GM18498 (cell line): Measurements from ENCODE around the gene MYO3B.

Source experiments
- ATAC-seq: cut with Tn5 transposase; IDR thresholded peaks from one replicate; pipeline ENCODE4 v1.9.1; 2021; ENCODE audit warnings: mild to moderate bottlenecking, moderate library complexity; ENCODE audit not compliant: unreplicated experiment

The MYO3B gene

DNA sequence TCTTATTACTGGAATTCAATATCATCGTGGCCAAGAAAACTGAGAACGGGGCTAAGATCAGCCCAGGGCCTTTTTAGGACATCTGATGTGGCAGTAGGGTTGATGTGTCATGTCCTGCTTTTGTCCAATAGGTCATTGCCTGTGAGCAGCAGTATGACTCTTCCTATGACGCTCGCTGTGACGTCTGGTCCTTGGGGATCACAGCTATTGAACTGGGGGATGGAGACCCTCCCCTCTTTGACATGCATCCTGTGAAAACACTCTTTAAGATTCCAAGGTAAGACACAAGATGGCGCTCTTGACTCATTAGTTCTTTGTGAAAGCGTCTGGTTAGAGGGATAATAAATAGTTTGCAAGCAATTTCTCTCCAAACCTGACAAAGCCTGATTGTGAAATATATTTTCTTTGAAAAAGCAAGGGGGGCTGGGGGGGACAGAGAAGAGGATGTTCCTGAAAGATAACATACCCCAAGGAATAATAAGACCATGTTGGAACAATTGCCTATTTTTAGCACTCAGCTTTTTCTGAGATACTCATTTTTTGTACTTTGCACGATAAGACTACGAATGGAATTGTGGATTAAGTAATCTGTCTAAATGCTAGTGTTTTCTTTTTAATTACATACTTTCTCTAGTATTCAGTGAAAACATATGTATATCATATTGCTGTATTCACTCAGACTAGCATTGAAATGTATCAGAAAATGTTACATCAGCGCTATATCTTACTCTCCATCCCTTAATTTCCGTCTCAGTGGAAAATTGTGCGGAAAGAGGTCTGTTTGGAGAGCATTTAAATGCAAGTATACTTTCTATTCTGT is 58.1 kb downstream of the MYO3B start:
- ATAC-seq, result no peak

DNA sequence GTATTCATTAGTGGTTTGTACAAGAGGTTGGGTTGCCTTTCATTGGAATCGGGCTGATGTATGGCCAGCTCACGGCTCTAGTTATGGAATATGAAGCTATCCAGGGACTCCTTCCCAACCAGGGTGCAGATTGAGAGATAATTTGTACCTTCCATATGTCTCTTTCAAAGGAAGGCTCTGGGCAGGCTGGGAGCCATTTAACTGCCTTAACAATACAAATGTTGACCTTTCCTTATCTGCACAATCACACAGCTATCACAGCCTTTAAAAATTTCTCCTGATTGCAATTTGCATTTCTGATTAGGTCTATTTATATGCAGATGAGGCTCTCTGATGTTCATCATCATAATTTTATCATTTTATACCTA is 58.7 kb downstream of the MYO3B start:
- ATAC-seq, result no peak

DNA sequence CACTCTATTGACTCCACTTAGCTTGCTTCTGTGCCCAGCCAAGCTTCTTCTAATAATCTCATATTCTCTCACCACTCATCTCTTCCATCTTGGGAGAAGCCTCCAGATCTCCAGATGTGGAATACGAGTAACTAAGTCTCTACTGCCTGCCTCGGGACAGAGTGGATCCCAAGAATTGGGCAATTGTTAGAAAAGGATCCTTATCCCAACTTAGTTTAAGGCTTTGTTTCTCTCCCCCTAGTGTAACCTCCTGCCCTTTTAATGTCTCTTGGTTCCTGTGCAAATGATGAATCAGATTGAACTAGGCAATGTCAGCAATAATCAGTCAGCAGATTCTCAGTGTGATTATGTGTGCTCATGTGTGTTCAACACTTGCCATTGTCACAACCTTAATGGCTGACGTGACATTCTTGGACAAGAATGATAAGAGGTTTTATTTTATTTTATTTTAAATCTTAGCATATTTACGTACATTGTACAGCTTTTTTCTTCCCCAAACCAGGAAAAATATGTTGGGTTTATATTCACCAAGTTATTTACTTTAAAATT is 59.7 kb downstream of the MYO3B start:
- no peak for ATAC-seq

DNA sequence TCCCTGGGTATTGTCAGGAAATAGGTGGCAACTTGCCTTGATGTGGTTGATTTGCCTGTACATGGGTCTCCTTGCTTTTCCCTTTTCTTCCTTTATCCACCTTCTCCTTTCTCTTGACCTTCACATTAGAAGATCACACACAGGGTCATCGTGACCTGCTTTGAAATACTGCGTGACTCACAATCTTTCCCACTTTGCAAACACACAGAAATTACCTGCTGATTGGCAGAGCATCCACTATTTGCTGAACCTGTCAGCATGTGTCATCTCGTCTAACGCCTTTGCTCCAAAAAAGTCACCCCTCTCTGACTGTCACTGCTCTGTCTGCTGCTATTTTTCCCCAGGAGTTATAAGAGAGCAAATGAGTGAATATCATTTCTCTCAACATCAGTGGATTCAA is 60.8 kb downstream of the MYO3B start:
- ATAC-seq, result no peak

DNA sequence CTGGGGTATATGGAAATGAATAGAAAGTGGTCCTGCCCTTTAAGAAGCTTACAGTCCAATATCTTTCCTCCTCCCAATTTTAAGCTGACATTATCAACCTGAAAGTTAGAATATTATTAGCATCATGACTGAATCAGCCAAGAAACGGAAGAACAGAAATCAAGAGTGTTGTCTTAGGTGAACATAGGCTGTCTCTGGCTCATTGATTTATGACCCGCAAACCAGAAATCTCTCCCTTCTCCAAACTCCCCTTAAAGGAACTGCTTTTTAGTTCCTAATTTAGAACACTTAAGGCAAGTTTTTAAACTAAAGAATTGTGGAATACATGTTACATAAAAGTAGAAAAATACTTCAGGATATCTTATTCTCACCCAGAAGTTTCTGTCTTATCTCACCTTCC is 62.7 kb downstream of the MYO3B start:
- no peak for ATAC-seq

DNA sequence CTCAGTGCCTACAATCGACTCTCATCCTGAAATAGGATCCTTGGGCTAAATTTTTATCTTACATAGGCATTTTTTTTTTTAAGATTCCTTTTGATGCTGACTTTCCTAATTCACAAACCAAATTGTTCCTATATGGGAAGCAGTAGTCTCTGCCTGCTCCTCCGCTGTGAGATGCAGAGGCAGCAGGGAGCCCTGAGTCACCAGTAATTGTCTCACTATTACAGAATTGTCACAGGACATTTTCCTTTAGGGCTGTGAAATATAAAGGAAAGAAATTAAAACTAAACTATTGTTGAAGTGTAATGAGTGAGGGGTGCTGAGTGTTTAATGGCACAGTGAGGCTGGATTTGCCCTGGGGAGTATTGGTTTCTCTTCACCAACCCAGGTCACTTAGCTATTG is 63.8 kb downstream of the MYO3B start:
- ATAC-seq, result no peak

DNA sequence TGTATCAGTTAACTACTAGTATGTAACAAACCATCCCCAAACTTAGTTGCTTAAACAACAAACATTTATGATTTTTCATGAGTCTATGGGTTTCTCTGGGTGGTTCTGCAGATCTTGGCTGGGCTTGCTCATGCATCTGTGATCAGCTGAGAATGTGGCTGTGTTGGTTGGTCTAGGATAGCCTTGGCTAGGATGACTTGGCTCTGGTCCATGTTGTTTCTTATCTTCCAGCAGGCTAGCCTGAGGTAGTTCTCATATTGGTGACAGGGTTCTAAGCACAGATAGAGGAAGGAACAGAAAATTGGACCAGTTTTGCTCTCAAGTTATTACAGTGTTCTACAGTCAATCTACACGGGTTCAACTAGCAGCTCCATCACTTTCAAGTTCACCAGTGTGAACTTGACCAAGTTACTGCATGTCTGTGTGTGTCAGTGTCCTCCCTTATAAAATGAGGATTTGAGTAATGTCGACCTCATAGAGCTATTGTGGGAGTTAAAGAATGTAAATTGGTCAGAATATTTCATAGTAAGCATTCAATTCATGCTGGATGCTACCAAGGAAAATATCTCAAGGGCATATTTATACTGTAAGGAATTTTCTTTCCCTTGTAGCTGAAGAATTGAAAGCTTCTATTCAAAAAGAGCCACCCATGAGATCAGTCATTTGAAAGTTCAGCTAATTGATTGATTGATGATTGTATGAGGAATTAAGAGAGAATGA is 65.3 kb downstream of the MYO3B start:
- ATAC-seq, result no peak

DNA sequence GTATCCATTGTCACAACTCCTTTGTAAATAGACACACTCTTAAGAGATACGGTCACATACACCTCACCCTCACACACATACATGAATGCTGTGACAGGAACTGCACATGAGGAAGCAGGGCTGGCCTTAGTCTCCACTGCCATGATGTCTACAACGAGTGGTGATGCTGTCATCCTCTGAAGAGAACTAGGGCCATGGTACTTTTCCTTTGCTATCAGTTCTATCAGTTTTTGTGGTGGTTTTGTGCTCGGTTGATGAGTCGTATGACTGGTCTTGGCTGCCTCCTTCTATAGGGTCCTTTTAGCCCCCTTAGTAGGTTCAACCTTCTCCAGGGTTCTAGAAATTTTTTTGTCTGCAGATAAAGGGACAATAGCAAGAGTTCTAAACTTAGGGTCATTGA is 66.0 kb downstream of the MYO3B start:
- no peak for ATAC-seq

DNA sequence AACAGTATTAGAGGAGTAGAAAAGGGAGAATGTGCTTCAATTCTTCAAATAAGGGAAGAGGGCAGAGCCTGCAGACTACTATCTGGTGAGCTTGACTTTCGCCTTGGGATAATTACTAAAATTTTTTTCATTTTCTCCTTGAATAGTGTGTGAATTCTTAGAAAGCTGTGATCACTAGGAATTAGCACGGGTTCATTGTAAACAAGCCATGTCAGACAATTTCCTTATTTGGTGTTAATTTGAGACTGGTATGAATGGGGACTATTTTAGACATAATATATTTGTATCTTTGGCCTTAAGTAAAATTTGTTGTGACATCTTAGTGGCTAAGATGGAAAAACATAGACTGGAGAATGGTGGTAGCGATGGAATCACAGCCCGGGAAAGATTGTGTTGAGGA is 66.6 kb downstream of the MYO3B start:
- ATAC-seq, result no peak

DNA sequence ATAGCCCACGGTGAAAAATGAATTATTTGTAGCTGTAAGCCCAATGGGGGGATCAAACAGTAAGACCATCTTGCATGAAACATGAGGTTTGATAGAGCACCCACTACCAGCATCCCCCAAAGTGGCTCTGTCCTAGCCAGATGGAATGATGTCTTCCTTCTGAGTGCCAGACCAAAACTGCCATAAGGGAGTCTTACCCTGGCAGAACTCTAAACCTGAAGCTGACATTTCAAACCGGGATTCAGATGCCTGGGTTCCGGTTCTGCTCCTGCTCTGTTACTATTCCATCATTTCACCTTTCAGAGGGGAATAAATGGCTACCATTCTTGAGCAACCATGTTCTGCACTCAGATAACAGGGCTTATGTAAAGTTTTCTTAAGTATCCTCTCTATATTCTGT is 67.4 kb downstream of the MYO3B start:
- ATAC-seq, result no peak

DNA sequence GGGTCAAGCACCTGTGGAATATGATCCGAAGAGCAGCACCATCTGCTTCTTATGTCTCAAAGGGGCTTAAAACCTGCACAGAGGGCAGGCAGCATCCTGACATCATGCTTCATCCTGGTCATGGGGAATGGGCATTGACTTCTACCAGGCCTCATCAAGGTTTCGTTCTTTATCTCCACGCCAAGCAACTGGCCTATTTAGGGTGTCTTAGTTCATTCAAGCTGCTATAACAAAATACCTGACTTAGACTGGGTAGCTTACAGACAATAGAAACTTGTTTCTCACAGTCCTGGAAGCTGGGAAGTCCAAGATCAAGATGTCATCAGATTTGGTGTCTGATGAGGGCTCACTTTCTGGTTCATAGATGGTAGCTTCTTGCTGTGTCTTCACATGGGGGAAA is 69.4 kb downstream of the MYO3B start:
- no peak for ATAC-seq

DNA sequence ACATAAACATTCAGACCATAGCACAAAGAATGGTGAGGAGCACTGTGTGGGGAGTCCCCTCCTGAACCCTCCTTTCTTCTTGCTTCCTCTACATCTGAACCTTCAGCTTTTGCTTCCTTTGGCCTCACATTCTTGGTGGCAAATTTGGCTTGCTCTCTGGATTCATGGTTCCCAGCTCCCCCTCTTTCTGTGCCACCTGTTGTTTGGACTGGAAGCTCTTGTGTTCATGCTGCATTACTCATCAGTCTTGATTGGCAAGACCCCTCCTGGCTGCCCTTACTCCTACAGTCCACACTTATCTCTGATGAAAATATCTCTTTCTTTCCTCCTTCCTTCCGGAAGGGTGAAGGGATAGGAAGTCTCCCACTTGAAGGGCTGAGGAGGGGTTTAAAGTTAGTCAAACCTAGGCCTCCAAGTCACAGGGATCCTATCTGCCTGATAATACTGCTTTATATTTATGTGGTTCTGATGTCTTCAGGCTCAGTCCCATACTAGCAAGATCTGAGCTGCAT is 70.0 kb downstream of the MYO3B start:
- no peak for ATAC-seq

DNA sequence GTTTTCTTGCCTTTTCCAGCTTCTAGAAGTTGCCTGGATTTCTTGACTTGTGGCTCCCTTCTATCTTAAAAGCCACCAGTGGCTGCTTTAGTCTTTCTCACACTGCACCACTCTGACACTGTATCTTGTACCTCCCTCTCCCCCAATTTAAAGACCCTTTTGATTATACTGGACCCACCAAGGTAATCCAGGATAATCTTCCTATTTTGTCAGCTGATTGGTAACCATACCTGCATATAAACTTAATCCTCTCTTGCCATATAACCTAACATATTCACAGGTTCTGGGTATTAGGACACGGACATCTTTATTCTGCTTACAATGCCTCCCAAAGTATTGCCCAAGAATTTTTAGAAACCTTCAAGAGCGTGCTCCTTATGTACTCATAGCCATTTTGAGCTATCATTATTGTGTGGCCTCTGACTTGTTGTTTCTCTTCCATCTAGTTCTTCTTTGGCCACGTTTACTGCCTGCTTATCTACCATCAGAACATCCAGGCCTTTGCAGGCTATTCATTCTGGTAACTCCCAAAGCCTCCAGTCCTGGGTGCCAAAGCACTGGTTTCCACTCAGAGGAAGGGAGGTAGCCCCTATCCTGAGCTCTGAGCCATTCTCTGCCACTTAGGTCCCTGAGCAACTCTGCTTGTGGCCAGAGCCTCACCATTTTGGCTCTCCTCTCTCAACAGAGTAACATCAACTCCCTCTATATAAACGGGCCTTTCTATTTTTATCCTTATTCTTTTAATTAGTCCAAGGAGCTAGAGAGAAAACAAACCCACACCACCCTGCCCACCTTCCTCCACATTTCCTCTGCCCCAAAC is 70.8 kb downstream of the MYO3B start:
- no peak for ATAC-seq

DNA sequence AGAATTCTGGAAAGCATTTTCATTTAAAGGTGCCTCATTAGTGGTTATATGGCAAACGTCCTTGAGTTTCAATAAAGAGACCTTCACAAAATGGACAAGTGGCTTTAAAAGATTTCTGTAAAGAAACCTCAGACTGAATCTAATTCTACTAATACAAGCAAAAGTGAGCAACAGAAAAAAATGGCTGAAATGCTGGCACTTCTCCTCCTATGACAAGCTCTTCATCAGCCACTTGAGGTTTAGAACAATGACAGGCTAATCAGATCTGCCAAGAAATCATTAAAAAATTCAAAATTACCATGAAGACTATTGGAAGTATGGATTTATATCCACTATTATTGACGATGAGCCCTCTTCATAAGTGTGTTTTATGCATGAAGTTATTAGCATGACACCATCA is 71.8 kb downstream of the MYO3B start:
- ATAC-seq, result no peak

DNA sequence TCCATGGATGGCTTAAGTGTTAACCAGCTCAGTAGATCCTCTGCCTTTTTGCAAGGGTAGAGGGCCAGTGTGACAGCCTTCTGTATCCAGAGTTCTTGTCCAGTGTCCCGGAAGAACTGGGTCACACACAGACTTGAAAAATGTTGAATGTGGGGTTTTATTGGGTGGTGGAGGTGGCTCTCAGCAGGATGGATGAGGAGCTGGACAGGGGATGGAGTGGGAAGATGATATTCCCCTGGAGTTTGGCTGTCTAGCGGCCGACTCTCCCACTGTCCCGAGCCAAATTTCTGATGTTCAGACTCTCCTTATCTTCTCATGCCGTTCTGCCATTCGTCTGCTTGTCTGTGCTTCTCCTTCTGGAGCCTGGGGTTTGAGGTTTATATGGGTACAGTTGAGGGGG is 72.6 kb downstream of the MYO3B start:
- ATAC-seq, result no peak

DNA sequence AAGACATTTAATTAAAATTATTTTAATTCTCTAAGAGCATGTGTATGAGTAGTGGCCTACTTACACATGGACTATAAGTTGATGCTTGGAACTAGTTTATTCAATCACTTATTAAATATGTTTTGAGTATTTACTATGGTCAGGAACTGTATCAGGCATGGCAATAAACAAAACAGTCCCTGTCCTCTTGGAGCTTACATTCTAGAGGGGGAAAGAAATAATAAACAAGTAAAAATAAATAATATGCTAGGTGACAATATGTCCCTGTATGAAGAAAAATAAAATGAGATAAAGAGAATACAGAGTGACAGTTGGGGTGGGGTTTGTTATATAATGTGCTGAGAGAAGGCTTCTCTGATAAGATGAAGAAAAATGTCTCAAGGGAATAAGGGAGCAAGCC is 74.5 kb downstream of the MYO3B start:
- ATAC-seq, result no peak

DNA sequence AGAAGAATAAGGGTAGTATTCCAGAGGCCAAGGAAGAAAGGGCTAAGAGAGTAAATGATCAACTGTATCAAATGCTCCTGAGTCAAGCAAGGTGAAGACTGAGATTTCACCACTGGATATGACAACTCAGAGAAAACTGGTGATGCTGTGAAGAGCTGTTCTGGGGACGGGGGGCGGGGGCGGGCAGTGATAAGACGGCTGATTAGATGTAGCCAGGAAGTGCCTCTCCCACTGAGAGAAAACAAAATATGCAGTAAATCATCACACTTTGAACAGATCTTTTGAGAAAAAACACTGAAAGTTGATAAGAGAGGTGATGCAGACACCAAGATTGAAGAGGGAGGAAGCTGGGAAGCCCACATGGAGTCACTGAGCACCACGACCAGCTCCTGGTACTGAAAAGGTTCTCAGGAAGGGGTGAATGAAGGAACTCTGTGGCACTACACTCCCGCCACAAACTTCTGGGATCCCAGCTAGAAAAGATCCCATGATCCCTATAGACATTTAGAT is 75.8 kb downstream of the MYO3B start:
- ATAC-seq, result no peak

DNA sequence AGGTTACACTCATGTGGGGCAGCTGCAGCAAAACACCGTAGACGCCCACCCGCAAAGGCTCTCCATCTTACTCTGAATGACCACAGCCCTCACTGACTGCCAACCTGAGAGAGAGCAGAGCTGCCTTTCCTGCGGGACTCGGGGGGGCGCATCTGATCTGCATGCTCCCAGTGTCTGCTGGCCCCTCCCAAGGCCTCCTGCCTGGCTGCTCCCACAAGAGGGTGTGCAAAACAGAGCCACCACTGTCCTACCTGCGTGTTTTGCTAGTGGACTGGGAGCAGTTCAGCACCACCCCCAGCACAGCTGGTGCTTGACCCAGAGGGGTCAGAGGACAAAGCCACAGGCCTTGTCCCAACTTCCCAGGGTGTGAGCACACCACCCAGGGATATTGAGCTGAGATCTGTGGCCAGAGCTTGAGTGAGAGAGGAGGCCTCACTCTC is 76.4 kb downstream of the MYO3B start:
- no peak for ATAC-seq

DNA sequence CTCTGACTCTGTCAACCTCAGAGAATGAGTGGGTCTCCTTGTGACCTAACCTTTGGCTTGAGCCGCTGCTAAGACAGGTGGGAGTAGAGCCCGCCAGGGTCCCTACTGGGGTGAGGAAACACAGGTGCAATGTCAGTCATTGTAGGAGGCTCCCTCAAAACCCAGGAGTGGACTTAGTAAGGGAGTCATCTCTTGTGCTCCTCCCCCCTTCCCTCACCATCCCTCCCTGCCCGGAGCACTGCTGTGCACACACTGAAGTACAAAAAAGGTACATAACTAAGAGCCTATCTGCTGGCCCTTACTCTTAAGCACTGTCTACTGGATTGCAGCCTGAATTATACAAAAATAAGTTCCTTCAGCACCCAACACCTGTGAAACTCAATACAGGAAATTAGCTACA is 77.2 kb downstream of the MYO3B start:
- ATAC-seq, result no peak

DNA sequence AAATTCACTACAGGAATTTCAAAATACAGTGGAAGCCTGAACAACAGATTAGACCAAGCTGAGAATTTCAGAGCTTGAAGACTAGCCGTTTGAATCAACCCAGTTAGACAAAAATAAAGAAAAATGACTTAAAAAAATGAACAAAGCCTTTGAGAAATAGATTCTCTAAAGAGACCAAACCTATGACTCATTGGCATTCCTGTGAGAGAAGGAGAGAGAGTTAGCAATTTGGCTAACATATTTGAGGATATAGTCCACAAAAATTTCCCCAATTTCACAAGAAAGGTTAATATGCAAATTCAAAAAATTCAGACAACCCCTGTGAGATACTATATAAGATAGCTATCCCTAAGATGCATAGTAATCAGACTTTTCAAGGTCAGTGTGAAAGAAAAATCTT is 78.0 kb downstream of the MYO3B start:
- ATAC-seq, result no peak

DNA sequence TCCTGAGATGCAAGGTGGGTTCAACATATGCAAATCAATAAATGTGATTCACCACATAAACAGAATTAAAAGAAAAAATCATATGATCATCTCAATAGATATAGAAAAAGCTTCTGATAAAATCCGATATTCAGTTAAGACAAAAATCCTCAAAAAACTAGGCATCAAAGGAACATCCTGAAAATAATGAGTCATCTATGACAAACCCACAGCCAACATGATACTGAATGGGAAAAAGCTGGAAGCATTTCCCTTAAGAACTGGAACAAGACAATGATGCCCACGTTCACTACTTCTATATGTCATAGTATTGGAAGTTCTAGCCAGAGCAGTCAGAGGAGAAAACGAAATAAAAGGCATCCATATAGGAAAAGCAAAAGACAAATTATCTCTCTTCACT is 80.4 kb downstream of the MYO3B start:
- ATAC-seq, result no peak
